GM20431 (cell line): ENCODE data around the gene WDR35.

Source experiments
- in situ Hi-C: fragments of 300-500 bp; cut with MseI, MboI; formaldehyde crosslinking; loops from one replicate; pipeline ENCODE4 v1.15.0; 2020; ENCODE audit warnings: low sequenced_read_pairs; ENCODE audit not compliant: unreplicated experiment

WDR35 gene

DNA sequence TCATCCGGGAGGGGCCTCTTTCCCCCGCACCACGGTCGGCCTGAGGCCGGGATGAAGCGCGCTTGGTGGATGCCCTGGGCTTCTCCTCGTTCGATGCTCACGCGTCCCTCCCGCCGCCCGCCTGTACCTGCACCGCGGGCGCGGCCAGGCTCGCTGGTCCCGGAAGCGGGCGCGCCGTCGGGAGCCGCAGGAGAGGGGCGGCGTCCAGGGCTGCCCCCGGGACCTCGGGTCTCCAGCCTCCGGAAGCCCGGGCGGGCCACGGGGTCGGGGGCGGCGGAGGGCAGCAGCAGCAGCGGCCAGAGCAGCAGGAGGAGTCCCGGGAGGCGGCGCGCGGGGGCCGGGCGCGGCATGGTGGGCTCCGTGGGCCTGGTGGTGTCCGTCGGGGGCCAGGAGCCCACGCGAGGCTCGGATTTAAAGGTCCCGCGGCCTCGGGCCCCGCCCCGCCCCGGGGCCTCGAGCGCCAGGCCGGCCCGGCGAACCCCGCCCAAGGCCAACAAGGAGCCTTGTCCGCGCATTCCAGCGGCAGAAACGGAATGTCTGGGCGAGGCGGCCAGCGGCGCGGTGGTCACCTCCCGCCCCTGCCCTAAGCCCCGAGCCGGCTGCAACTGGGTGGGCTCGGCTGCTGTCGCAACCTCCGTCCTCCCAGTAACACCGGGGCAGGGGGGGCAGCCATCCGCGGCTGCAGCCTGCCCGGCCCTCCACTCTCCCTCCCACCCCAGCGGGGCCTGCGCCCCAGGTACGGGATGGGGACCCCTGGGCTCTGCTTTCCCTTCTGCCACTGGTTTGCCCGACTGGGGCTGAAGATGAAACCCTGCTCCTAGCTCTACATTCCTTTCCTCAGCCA, 22.6 kb upstream of the WDR35 start, which contains the start of gene MATN3:
MATN3 (minus strand) TSS at position 387 of the 844 bp plus-strand sequence; CDS start at position 350, 37 bp downstream.
- in situ Hi-C loops: loop anchor here (10.0 kb wide), 1 partner anchor 82 kb away; no protein-coding TSS in a partner anchor

DNA sequence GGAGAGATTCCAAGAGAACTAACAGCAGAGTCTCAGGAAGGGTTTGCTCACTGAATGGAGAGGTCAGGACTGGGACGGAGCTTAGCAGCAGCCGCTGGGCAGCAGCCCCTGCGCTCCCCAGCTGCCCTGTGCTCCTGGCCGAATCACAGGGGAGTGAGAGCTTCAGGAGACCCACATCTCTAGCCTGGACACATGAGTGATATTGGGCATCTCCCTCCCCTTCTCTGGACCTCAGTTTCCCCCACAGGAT, 22.1 kb upstream of the WDR35 start:
- in situ Hi-C loops: loop anchor here (10.0 kb wide), 1 partner anchor 83 kb away; no protein-coding TSS in a partner anchor

DNA sequence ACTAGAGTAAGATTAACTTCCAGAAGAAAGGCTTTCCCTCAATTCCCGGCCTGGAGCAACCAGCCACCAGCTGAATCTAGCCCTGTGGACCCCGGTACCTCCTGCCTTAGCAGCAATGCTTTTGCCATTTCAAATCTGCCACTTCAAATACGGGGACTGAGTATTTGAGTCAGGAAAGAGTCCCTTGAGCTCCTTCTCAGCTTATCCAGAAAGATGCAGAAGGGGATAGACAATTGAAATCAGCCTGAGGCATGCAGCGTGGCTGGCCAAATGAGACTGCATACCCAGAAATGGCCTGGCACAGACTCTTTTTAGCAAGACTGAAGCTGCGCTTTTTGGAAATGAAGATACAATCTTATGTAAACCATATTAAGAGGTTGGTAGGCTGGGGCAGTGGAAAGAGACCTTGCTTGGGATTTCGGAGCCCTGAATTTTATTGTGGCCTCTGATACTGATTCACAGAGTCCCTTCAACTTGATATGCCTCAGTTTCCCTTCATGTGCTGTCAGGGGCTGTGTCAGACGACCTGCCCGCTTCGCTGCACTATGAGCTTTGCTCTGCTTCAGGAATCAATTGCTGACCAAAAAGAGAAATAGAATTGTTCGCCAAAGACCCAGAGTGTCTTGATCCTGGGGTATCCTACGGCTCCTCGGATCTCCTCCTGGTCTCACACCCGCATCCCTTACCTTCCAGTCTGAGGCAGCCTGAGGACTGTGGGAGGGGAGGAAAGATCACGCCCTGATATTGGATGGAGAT, 21.5 kb upstream of the WDR35 start:
- in situ Hi-C loops: loop anchor here (10.0 kb wide), 1 partner anchor 83 kb away; no protein-coding TSS in a partner anchor

DNA sequence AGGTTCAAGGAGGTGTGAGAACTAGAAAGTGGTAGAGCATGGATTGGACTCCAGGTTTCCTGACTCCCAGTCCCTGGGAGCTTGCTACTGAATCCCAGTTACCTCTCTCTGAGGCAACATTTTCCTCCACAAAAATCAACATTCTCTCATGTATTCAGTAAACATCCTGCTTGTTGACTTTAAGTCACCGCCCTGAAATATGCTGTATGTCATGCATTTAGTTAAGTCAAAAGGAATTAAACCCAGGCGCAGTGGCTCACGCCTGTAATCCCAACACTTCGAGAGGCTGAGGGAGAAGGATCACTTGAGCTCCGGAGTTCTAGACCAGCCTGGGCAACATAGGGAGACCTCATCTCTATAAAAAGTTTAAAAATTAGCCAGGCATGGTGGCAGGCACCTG, 18.8 kb upstream of the WDR35 start:
- in situ Hi-C loops: no loop called here

DNA sequence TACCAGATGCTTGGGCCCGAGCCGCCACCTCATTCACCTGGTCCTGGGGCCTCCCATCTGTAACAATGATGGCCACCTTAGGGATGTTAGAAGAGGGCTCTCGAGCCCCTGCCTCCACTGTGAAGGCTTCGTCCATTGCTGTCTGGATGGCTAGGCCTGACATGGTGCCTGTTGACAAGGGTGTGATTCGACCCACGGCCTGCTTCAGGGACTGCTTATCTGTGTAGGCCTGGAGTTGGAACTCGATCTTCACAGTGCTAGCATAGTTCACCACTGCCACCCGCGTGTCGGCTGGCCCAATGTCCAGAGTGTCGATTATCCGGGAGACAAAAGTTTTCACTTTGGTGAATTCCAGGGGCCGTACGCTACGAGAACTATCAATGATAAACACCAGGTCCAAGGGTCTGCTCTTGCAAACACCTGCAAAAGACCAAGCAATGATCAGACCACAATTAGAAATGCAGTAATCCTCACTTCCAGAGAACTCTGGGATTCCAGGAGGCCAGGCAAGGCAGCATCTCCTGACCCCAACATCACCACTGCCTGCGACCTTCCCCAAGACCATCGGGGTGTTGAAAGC, 16.1 kb upstream of the WDR35 start:
- in situ Hi-C loops: no loop called here

DNA sequence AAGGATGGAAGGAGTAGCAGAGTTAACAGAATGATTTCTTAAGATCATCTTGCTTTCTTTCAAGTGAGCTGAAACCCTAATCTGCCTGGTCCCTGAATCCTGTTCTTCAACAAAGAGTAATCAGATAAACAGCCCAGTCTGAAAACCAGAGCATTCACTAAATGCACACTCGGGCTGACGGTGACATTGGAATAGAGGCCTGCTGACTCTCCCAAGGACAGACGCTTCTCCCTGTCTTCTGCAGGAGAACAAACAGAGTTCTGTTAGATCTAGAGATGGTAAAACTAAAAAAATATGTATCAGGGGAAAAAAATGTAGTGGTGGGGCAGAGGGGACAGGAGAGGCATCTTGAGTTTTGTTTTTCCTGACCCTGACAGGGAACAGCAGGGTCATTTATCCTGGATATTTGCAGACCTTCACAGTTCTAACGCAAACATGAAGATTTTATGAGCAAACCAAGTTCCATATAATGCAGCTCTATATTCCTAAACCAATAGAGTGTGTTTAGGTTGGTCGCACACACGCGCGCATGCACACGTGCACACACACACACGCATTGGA, 15.2 kb upstream of the WDR35 start:
- in situ Hi-C loops: no loop called here

DNA sequence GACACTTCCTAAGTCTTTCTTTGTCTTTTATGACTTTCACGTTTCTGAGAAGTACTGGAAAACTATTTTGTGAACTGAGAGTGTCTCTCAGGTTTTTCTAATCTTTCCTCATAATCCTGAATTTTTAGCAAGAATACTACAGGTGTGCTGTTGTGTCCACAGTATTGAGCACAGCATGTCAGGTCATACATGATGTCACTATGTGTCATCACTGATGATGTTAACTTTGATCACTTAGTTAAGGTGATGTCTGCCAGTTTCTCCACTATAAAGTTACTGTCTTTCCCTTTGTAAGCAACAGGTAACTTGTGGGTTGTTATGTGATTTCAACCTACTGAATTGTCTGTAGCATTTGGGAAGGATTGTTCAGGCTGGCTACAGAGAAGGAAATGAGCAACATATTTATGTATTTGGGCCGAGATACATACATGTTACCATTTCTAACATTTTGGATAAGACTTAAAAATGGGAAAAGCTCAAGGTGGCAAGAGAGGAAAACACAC, 11.5 kb upstream of the WDR35 start:
- in situ Hi-C loops: no loop called here

DNA sequence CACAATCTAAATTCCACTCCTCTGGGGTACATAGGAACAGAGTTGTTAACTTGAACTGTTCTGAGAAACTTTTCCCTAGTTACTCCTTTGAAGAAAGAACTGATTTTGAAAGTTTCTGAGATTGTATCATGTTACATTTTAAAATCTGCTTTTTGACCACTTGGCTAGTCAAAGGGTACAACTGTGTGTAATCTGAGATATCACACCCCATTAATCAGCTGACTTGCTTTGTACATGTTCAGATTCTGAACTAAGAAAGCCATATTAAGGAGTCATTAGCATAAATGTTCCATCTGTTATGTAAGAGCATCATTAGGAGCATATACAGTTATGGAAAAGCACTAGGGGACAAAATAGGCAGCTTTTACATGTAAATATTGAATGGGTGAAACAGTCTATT, 3.8 kb upstream of the WDR35 start:
- in situ Hi-C loops: no loop called here

DNA sequence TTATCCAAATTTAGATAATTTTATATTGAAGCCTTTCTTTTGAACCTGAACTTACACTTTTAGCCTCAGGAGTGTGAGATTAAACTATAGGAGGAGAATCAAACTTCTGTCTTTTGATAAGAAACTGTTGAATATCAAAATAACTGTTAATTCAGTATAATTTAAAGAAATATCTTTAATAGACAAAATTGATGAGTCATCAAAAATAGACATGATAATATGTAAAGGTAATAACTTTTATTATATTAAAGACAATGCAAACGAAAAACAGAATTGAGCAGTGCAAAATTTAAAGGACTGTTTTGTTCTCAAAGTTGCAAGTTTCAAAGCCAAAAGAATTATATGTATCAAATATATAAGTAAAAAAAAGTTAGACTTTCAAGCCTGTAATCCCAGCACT, 2.0 kb upstream of the WDR35 start:
- in situ Hi-C loops: no loop called here

DNA sequence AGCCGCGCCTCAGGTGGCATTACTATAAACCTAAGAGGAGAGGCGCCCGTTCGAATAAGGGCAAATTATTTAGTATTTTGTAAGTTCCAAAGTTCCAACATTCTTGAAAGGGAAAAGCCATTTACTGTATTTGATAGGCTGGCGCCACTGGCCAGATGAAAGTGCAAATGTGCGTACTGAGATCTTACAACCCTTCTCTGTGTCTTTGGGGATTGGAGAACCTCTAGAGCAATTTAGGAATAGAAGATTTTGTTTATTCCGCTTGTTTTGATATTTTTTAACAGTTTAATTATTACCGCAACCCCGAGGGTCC, 467 bp upstream of the WDR35 start:
- in situ Hi-C loops: no loop called here

DNA sequence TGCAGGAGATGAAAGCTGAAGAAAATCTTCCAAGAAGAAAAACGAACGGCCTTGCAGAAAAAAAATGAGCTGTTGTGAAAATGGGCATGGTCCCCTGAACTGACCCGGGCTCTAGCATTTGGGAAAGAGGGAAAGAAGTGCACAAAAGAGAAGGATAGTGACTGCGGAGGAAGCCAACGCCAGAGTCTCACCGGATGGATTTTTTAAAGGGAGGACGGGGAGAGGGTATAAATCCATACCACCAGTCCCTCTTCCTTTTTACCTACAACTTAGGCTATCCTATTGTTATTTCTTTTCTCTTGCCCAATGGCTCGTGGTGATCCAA, 601 bp downstream of the WDR35 start:
- in situ Hi-C loops: no loop called here

DNA sequence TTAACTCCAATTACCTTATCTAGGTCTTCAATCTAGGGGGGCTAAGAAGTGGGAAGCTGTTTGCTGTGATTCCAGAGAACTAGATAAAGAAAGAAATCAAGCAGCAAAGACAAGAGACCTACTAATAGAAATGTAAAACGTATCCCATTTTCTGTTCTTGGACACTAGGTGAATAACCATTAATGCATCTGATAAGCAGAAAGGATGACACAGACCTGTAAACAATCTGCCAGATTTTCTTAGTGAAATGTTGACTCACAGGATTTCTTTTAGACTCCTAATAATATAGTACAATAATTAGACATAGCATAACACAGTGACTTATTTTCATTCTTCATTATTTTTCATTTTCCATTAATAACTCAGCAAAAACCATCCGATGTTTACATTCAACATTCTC, 1.3 kb downstream of the WDR35 start:
- in situ Hi-C loops: no loop called here

DNA sequence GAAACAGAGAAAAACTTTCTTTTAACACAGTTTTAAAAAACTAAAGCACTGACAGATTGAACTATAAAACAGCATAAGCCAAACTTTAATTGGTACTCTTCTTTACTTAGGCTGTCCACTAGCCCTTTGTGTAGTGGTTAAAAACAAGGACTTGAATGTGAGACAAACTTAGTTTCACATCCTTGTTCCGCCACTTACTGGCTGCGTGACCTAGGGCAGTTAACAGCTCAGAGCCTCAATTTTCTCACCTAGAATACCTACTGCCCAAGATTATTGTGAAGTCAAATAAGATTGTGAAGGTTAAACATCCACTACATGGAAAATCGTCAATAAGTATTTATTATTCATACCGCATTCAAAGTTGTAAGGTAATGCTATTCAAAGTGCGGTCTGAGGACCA, 2.0 kb downstream of the WDR35 start:
- in situ Hi-C loops: no loop called here

DNA sequence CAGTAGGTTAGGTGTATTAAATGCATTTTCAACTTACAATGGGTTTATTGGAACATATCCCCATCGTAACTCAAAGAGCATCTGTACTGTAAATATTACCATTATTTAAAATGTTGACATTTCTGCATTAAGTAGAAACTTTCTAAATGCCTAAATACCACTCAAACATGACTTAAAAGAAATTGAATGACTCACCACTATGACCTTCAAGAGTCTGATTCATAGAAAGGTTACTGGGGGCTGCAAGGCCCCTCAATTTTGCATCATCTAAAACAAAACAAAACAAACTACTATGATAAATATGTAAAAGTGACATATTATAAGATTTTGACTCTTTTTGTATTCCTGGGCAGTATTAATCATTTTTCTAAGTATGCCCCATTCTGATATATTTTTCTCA, 7.6 kb downstream of the WDR35 start:
- in situ Hi-C loops: no loop called here

DNA sequence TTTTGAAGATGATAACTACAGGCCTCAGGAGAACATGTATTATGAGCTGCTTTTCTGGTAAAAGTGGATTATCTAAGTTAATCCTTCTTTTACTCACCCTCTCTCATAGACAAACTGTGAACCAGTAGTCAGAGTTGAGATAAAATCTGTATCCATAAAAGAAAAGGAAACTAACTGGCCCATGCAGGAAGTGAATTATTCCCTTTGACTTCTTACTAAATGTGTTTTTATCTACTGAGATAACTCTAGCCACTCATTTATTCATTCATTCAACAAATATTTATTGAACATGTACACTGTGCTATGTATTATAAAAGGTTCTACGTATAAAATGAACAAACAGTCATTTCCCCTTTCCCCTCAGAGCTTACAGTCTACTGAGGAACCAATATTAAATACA, 10.0 kb downstream of the WDR35 start:
- in situ Hi-C loops: no loop called here

DNA sequence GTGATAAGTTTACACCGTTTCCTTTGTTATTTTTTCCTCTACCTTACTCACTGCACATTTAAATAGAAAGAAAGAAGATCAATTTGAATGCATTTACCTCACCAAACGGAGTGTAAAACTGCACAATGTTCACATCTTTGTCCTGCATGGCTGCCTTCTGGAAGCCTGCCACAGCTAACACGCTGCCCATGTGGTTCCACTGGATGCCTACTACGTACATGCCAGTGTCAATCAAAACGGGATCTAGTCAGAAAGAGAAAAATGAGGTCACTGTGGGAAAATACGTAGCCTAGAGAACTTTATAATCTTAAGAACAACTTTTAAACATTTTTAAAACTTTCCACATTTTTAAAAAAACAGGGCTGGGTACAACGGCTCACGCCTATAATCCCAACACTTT, 16.4 kb downstream of the WDR35 start:
- in situ Hi-C loops: no loop called here

DNA sequence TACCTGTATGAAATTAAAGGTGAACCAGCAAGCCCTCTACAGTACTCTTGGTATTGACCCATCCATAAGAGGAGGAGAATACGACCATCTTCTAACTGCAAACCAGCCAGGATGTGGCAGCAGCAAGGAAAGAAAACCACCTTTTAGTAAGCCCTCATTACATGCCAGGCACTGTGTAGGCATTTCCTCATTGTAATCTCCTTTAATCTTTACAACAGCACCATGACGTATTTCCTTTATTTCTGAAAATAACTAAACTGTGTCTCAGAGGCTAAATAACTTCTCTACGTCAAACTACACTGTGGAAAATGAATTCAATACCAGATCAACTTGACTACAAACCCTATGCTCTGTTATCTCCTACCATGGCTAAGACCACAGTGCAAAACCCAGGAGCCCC, 18.2 kb downstream of the WDR35 start:
- in situ Hi-C loops: no loop called here

DNA sequence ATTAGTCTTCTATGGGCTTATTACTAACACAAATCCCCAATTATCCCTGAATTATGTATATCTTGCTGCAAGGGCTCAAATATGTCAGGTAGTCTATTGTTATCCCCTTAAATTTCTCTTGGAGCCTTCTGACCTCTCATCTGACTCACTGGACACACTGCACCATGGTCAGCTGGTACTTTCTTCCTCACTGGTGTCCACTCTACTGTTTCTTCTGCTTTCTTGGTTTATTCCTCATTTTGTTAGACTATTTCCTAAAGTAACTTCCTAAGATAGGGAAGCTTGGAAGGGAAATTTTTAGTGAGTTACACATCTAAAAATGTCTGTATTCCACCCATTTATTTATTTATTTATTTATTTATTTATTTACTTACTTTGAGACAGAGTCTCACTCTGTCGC, 26.5 kb downstream of the WDR35 start:
- in situ Hi-C loops: no loop called here

DNA sequence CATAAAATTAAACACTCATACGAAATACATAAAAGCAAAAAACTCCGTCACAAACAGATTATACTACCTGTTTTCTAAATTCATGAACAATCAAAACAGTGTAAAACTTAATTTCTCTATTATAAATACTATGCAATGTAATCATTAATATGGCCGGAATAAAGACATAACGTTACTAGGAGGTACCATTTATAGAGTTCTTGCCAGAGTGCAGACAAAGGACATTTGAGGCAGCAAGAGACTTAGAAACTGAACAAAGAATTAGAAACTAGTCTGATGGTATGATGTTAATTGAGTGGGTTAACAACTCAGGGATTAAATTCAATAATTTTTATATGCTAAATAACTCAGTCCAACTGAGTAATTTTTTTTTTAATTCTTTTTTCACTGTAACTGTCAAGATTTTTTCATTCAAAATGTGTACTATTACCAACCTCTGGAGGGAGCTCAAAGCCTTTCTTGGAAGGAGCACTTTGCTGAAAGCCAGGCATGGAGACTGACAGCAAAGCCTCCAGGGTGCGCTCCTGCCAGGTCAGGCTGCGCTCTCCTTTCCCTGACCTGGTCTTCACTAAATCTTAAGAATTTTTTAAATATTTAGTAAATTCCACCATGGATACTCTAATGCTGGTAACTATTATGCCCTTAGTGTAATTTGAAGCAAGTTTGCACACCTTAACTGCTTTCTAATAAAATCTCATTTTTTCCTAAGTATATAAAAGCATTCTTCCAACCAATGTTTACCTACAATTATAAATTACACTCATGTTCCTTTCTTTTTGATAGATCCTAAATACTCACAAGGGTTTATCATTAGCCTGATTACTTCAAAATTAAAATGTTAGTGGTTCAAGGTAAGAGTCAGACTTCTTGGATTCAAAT, 34.1 kb downstream of the WDR35 start:
- in situ Hi-C loops: no loop called here

DNA sequence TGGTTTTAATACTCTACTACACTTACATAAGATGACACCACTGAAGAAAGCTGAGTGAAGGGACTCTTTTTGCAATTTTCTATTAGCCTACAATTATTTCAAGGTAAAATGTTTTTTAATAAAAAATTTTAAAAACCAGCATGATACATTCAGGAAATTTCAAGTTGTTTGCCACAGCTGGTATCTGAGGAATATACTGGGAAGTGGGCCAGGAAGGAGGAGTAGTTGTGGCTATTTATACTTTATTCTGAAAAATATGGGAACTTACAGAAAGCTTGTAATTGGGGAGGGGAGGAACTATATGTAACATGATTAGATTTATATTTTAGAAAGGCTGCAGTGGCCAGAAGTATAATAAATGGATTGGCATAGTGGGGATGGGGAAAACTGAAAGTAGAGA, 40.8 kb downstream of the WDR35 start:
- in situ Hi-C loops: no loop called here
